WTC11 (cell line): ENCODE measurements around the gene NSD1. TPM values are rescaled to one million over a fixed set of nuclear protein-coding genes. Genes with fewer than 3 reads are reported as not detected.
"Not testable (repeated sequence)": the region's sequence is repeated elsewhere in the genome, so short reads cannot be mapped to it uniquely, and the experiment has no call there.

Experiments used
- ATAC-seq: fragments of 200-7000 bp; cut with Tn5 transposase; 2 replicates; pipeline ENCODE4 v1.10.0; 2021; ENCODE audit warnings: mild to moderate bottlenecking, moderate library complexity
- CTCF ChIA-PET: fragments of 300-600 bp; sonication (Branson Sonifier 250); formaldehyde crosslinking; loops from one replicate; lab custom pipeline; 2021; ENCODE audit warnings: antibody characterized with exemption; lab: Charles Lee
- POLR2A ChIA-PET: fragments of 350-600 bp; sonication (Branson Sonifier 250); formaldehyde crosslinking; loops from one replicate; lab custom pipeline; 2021; ENCODE audit warnings: antibody characterized with exemption; lab: Charles Lee
- DNase-seq: peaks from one replicate; pipeline ENCODE4 v3.0.0; 2021; ENCODE audit warnings: low spot score
- H3K27ac Mint-ChIP-seq: 2 replicates; pipeline ENCODE4 v1.8.0; 2021; ENCODE audit warnings: mixed read lengths
- H3K27me3 Mint-ChIP-seq: 2 replicates; pipeline ENCODE4 v1.8.0; 2021; ENCODE audit warnings: low read depth, mild to moderate bottlenecking, moderate library complexity, mixed read lengths
- H3K36me3 Mint-ChIP-seq: 2 replicates; pipeline ENCODE4 v1.8.0; 2021; ENCODE audit warnings: mixed read lengths
- H3K4me1 Mint-ChIP-seq: 2 replicates; pipeline ENCODE4 v1.8.0; 2022; ENCODE audit warnings: mixed read lengths
- H3K4me3 Mint-ChIP-seq: 2 replicates; pipeline ENCODE4 v1.8.0; 2021; ENCODE audit warnings: mild to moderate bottlenecking, moderate library complexity, mixed read lengths
- H3K9me3 Mint-ChIP-seq: 2 replicates; pipeline ENCODE4 v1.8.0; 2021; ENCODE audit warnings: mixed read lengths
- AR ChIP-seq: fragments of 250-450 bp; sonication (Bioruptor Pico); IDR thresholded peaks from 2 replicates; pipeline ENCODE4 v1.9.0; 2021; ENCODE audit warnings: mild to moderate bottlenecking
- FOXP4 ChIP-seq: sonication (generic); formaldehyde crosslinking; IDR thresholded peaks from 2 replicates; pipeline ENCODE4 v1.8.0; 2022; ENCODE audit warnings: mild to moderate bottlenecking, missing genetic modification reagents
- PRRX2 ChIP-seq: fragments of 250-450 bp; sonication (Bioruptor Pico); IDR thresholded peaks from 2 replicates; pipeline ENCODE4 v1.8.0; 2021; ENCODE audit warnings: mild to moderate bottlenecking
- SMAD3 ChIP-seq: sonication (generic); formaldehyde crosslinking; IDR thresholded peaks from 2 replicates; pipeline ENCODE4 v1.8.0; 2022; ENCODE audit warnings: missing genetic modification reagents, mild to moderate bottlenecking, borderline replicate concordance
- SOX15 ChIP-seq: fragments of 250-450 bp; sonication (Bioruptor Pico); IDR thresholded peaks from 2 replicates; pipeline ENCODE4 v1.9.0; 2021; ENCODE audit warnings: mild to moderate bottlenecking
- ZNF121 ChIP-seq: sonication (generic); formaldehyde crosslinking; IDR thresholded peaks from 2 replicates; pipeline ENCODE4 v1.8.0; 2023; ENCODE audit warnings: missing genetic modification reagents
- ZNF263 ChIP-seq: sonication (generic); formaldehyde crosslinking; IDR thresholded peaks from 2 replicates; pipeline ENCODE4 v1.8.1; 2022; ENCODE audit warnings: low read depth, mild to moderate bottlenecking, moderate library complexity, missing genetic modification reagents
- ZNF396 ChIP-seq: fragments of 250-450 bp; sonication (Bioruptor Pico); IDR thresholded peaks from 2 replicates; pipeline ENCODE4 v1.8.0; 2021; ENCODE audit warnings: mild to moderate bottlenecking, moderate library complexity, borderline replicate concordance
- ZNF423 ChIP-seq: fragments of 250-450 bp; sonication (Bioruptor Pico); IDR thresholded peaks from 2 replicates; pipeline ENCODE4 v2.1.2; 2022; ENCODE audit warnings: mild to moderate bottlenecking, moderate library complexity
- ZNF532 ChIP-seq: fragments of 250-450 bp; sonication (Bioruptor Pico); IDR thresholded peaks from 2 replicates; pipeline ENCODE4 v1.9.0; 2021; ENCODE audit warnings: mild to moderate bottlenecking, borderline replicate concordance
- total RNA-seq: library from RNA; stranded (reverse); gene quantifications from 3 replicates; pipeline ENCODE4 v1.2.3, GENCODE V29; 2021

The NSD1 gene
- total RNA-seq, 1 experiment from 2014 or later = 148 TPM

- no peak for TF ChIP-seq AR (CRISPR knock-in tag)
- no peak for TF ChIP-seq ZNF396 (CRISPR knock-in tag)
- no peak for TF ChIP-seq ZNF423 (CRISPR knock-in tag)
- TF ChIP-seq, all 79 proteins: peak for 0
Measured at GRCh38 chr5:177304392-177305119, 171.0 kb downstream of the NSD1 start (continued).

GRCh38 chr5:177306103-177306640, 172.6 kb downstream of the NSD1 start:
- H3K36me3 Mint-ChIP-seq = peaks cover 29% of the 10 kb centered on the region
- POLR2A ChIA-PET, H3K9me3 Mint-ChIP-seq, H3K4me3 Mint-ChIP-seq, CTCF ChIA-PET, H3K27ac Mint-ChIP-seq, H3K27me3 Mint-ChIP-seq, ATAC-seq, DNase-seq: not testable (repeated sequence)
- peaks cover 31% of the 10 kb centered on the region for H3K4me1 Mint-ChIP-seq

- Mint-ChIP-seq H3K9me3 (no peaks in the 10 kb centered on the region), H3K4me3 (no peak overlapping the region; the same call in 1 of the 2 replicates), H3K36me3 (peaks cover 29% of the 10 kb centered on the region), H3K4me1 (peaks cover 29% of the 10 kb centered on the region), H3K27me3 (no peaks in the 10 kb centered on the region), H3K27ac (no peak overlapping the region)
- no peak for TF ChIP-seq SMAD3 (CRISPR knock-in tag)
- TF ChIP-seq ZNF121 (CRISPR knock-in tag) = no peak
- TF ChIP-seq PRRX2 (CRISPR knock-in tag) = 0 out of 2 replicates have a peak, but pooled peaks have one; percentile 63
- no peak for TF ChIP-seq ZNF263 (CRISPR knock-in tag)
- TF ChIP-seq FOXP4 = no peak
- ChIA-PET CTCF (interaction anchor here (0.7 to 4.5 kb wide), 7 partner anchors 11 to 192 kb away, joined by 3 to 85 read pairs (median 4); partner anchors contain the start of genes PDLIM7 and PFN3), POLR2A (no interaction called here)
- DNase-seq (no peak), ATAC-seq (no peak)
Measured at GRCh38 chr5:177306674-177307543, 173.3 kb downstream of the NSD1 start.

- Mint-ChIP-seq H3K4me3 (no peak overlapping the region), H3K27ac (no peak overlapping the region), H3K4me1 (peaks cover 25% of the 10 kb centered on the region), H3K27me3 (no peaks in the 10 kb centered on the region), H3K36me3 (peaks cover 29% of the 10 kb centered on the region), H3K9me3 (no peaks in the 10 kb centered on the region)
- ATAC-seq (no peak), DNase-seq (no peak)
- no peak for TF ChIP-seq ZNF121 (CRISPR knock-in tag)
- no peak for TF ChIP-seq SOX15 (CRISPR knock-in tag)
- no peak for TF ChIP-seq SMAD3 (CRISPR knock-in tag)
- no peak for TF ChIP-seq ZNF532 (CRISPR knock-in tag)
- 0 out of 2 replicates have a peak, but pooled peaks have one; percentile 35 for TF ChIP-seq ZNF263 (CRISPR knock-in tag)
- ChIA-PET POLR2A (interaction anchor here (1.2 kb wide), 2 partner anchors 140 to 174 kb away, joined by 3 read pairs; partner anchors contain the start of gene NSD1), CTCF (interaction anchor here (0.7 to 4.5 kb wide), 13 partner anchors 10 to 221 kb away, joined by 3 to 85 read pairs (median 21); partner anchors contain the start of genes FGFR4, GRK6, PDLIM7 and PFN3)
Measured at GRCh38 chr5:177307544-177308363, 174.2 kb downstream of the NSD1 start.
